Measurements from ENCODE around the gene CPNE7.

The CPNE7 gene

GRCh38 chr16:89575247-89576152 is at the start of gene CPNE7:
Gene CPNE7 (plus strand): TSS chr16:89575758. CDS start chr16:89575898, 140 bp downstream.
- DNase-seq, result no peak

- no peak for DNase-seq
Observed at GRCh38 chr16:89529097-89529496, 46.5 kb upstream of the CPNE7 start.

- no peak for DNase-seq
Observed at GRCh38 chr16:89530401-89531381, 44.9 kb upstream of the CPNE7 start.

GRCh38 chr16:89531821-89532526 is 43.6 kb upstream of the CPNE7 start:
- DNase-seq, result no peak

- DNase-seq, result no peak
Observed at GRCh38 chr16:89534252-89534756, 41.3 kb upstream of the CPNE7 start.

GRCh38 chr16:89536371-89536770 is 39.2 kb upstream of the CPNE7 start:
- DNase-seq, result no peak

- DNase-seq, result no peak
Observed at GRCh38 chr16:89536886-89537548, 38.5 kb upstream of the CPNE7 start.

- DNase-seq, result no peak
Observed at GRCh38 chr16:89537549-89537925, 38.0 kb upstream of the CPNE7 start.

GRCh38 chr16:89538286-89538685 is 37.3 kb upstream of the CPNE7 start:
- no peak for DNase-seq

GRCh38 chr16:89540557-89540956 is 35.0 kb upstream of the CPNE7 start:
- DNase-seq, result no peak

- DNase-seq, result no peak
Observed at GRCh38 chr16:89541792-89542191, 33.8 kb upstream of the CPNE7 start.

GRCh38 chr16:89544113-89544512 is 31.4 kb upstream of the CPNE7 start:
- DNase-seq, result no peak

GRCh38 chr16:89544713-89545043 is 30.9 kb upstream of the CPNE7 start:
- no peak for DNase-seq

GRCh38 chr16:89545044-89545830 is 30.3 kb upstream of the CPNE7 start:
- DNase-seq, result no peak

- no peak for DNase-seq
Observed at GRCh38 chr16:89545831-89546574, 29.6 kb upstream of the CPNE7 start.

- no peak for DNase-seq
Observed at GRCh38 chr16:89546781-89547180, 28.8 kb upstream of the CPNE7 start.

GRCh38 chr16:89547291-89547690 is 28.3 kb upstream of the CPNE7 start:
- no peak for DNase-seq

GRCh38 chr16:89547860-89548259 is 27.7 kb upstream of the CPNE7 start:
- no peak for DNase-seq

- DNase-seq, result no peak
Observed at GRCh38 chr16:89548344-89549006, 27.1 kb upstream of the CPNE7 start.
